ENCODE measurements around the gene WNT10A. TPM values are rescaled to one million over a fixed set of nuclear protein-coding genes. Genes with fewer than 3 reads are reported as not detected.

Gene WNT10A
- polyA plus RNA-seq, 2 of the 4 experiments (the other 2 are of a cell fraction): not detected

DNA sequence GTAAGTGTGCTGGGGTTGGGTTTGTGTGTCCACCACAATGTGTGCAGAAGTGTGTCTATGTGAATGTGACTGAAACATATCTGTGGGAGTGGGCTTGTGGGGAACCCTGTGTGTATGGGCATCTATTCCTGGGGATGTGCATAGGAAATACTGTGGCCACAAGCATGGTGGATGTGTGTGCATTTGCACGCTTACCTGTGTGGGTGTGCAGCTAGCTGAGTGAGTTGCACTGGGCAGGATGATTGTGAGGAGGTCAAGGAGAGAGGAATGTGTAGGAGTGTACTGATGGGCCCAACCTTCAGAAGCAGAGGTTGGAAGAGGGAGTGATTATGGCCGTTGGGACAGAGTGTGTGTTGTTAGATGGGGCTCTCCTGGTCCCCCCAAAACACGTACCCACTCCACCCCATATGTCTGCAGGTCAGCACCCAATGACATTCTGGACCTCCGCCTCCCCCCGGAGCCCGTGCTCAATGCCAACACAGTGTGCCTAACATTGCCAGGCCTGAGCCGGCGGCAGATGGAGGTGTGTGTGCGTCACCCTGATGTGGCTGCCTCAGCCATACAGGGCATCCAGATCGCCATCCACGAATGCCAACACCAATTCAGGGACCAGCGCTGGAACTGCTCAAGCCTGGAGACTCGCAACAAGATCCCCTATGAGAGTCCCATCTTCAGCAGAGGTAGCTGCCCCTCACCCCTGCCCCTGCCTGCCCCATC is 1.2 kb downstream of the WNT10A start:
- DNase-seq (ENCODE audit: low read depth in 1 of 2, low spot score in 1 of 2) (no peak), FAIRE-seq (no peak), ATAC-seq (peak in 1 of 2 experiments; percentile 12; a peak in 2 of 6 replicates)
- ChIA-PET CTCF (interaction anchor here (0.6 to 23.0 kb wide), 4 partner anchors 13 to 581 kb away, joined by 3 to 665 read pairs (median 4); no protein-coding TSS in a partner anchor), POLR2A (no interaction called here)
- WGBS (ENCODE audit: missing lambda C conversion rate): 80% methylated on average over 11 of the region's 13 CpGs
- Histone ChIP-seq H3K27ac (no peak overlapping the region), H3K4me2 (no peak overlapping the region), H3K4me1 (peaks cover 4% of the 10 kb centered on the region; the same call in 1 of the 3 replicates), H3K9me3 (no peaks in the 10 kb centered on the region), H3K4me3 (no peak overlapping the region)
- TF ChIP-seq CBX8 (IDR thresholded peaks at IDR 0.05) (no peak), NFE2L2 (conservative IDR thresholded peaks at IDR 0.05; ENCODE audit: low read length) (no peak), TP53 (CRISPR knock-in tag; IDR thresholded peaks at IDR 0.05) (no peak), PHF8 (IDR thresholded peaks at IDR 0.05; ENCODE audit: borderline replicate concordance, low read depth) (no peak), KDM5A (IDR thresholded peaks at IDR 0.05) (no peak), EP300 (IDR thresholded peaks at IDR 0.05) (no peak), POLR2AphosphoS2 (conservative IDR thresholded peaks at IDR 0.05; ENCODE audit: low read length) (no peak), USF2 (IDR thresholded peaks at IDR 0.05) (no peak), PBX3 (IDR thresholded peaks at IDR 0.05) (no peak)
- TF ChIP-seq, protein P1, sequence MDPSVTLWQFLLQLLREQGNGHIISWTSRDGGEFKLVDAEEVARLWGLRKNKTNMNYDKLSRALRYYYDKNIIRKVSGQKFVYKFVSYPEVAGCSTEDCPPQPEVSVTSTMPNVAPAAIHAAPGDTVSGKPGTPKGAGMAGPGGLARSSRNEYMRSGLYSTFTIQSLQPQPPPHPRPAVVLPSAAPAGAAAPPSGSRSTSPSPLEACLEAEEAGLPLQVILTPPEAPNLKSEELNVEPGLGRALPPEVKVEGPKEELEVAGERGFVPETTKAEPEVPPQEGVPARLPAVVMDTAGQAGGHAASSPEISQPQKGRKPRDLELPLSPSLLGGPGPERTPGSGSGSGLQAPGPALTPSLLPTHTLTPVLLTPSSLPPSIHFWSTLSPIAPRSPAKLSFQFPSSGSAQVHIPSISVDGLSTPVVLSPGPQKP (IDR thresholded peaks at IDR 0.05; ENCODE audit: low read depth, low read length): no peak

DNA sequence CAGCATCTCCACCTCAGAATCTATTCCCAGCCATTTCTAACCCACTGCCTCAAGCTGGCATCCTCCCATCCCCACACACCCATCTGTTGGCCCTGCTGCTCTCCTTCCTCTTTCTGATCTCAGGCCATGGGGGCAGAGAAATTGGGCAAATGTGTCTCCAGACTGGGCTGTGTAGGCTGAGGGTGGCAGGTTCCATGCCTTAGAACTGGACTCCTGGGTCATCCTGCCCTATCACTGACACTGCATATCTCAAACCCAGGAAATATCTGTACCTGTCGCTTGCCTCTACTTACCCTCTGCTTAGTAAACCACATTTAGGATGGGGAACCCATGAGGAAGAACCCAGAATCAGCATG is 1.8 kb downstream of the WNT10A start:
- TF ChIP-seq, protein P2, sequence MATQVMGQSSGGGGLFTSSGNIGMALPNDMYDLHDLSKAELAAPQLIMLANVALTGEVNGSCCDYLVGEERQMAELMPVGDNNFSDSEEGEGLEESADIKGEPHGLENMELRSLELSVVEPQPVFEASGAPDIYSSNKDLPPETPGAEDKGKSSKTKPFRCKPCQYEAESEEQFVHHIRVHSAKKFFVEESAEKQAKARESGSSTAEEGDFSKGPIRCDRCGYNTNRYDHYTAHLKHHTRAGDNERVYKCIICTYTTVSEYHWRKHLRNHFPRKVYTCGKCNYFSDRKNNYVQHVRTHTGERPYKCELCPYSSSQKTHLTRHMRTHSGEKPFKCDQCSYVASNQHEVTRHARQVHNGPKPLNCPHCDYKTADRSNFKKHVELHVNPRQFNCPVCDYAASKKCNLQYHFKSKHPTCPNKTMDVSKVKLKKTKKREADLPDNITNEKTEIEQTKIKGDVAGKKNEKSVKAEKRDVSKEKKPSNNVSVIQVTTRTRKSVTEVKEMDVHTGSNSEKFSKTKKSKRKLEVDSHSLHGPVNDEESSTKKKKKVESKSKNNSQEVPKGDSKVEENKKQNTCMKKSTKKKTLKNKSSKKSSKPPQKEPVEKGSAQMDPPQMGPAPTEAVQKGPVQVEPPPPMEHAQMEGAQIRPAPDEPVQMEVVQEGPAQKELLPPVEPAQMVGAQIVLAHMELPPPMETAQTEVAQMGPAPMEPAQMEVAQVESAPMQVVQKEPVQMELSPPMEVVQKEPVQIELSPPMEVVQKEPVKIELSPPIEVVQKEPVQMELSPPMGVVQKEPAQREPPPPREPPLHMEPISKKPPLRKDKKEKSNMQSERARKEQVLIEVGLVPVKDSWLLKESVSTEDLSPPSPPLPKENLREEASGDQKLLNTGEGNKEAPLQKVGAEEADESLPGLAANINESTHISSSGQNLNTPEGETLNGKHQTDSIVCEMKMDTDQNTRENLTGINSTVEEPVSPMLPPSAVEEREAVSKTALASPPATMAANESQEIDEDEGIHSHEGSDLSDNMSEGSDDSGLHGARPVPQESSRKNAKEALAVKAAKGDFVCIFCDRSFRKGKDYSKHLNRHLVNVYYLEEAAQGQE (IDR thresholded peaks at IDR 0.05): no peak
- no peak for TF ChIP-seq BHLHE40 (IDR thresholded peaks at IDR 0.05; ENCODE audit: low read depth, low read length)
- TF ChIP-seq, protein P1 (IDR thresholded peaks at IDR 0.05; ENCODE audit: low read depth, low read length): no peak
- no peak for TF ChIP-seq JUN (IDR thresholded peaks at IDR 0.05)
- TF ChIP-seq EP300 (IDR thresholded peaks at IDR 0.05): no peak
- TF ChIP-seq MYC (IDR thresholded peaks at IDR 0.05; ENCODE audit: borderline replicate concordance, low read length): no peak
- no peak for TF ChIP-seq E2F6 (IDR thresholded peaks at IDR 0.05; ENCODE audit: borderline replicate concordance, low read depth)
- no peak for TF ChIP-seq CHD4 (IDR thresholded peaks at IDR 0.05; ENCODE audit: borderline replicate concordance)
- TF ChIP-seq ZC3H11A (IDR thresholded peaks at IDR 0.05): no peak
- no peak for TF ChIP-seq TFCP2L1 (CRISPR knock-in tag; IDR thresholded peaks at IDR 0.05)
- TF ChIP-seq NR3C1 (IDR thresholded peaks at IDR 0.05): no peak
- no peak for TF ChIP-seq PHF8 (IDR thresholded peaks at IDR 0.05; ENCODE audit: borderline replicate concordance, low read depth)
- TF ChIP-seq HEYL (CRISPR knock-in tag; IDR thresholded peaks at IDR 0.05): no peak
- TF ChIP-seq ZFP36 (IDR thresholded peaks at IDR 0.05; ENCODE audit: borderline replicate concordance, partially characterized antibody): no peak
- TF ChIP-seq SREBF2 (IDR thresholded peaks at IDR 0.05): no peak
- ATAC-seq: no peak
- Histone ChIP-seq H3K9me3 (no peaks in the 10 kb centered on the region), H3K4me2 (no peak overlapping the region), H3K27ac (no peak overlapping the region), H3K4me3 (no peak overlapping the region), H3K4me1 (peaks cover 4% of the 10 kb centered on the region; the same call in 1 of the 3 replicates)
- FAIRE-seq: no peak
- POLR2A ChIA-PET: no interaction called here
- CTCF ChIA-PET: interaction anchor here (1.2 to 23.0 kb wide), 3 partner anchors 12 to 98 kb away, joined by 3 to 665 read pairs (median 4); no protein-coding TSS in a partner anchor
- no peak for DNase-seq (ENCODE audit: low read depth in 1 of 2, low spot score in 1 of 2)
- 33% methylated on average over 1 of the region's 1 CpG for WGBS (ENCODE audit: missing lambda C conversion rate)
